Coronary artery (tissue), 2 donors: ENCODE data around the gene UGT1A10.
"Not testable (repeated sequence)": the region's sequence is repeated elsewhere in the genome, so short reads cannot be mapped to it uniquely, and the experiment has no call there.

Source experiments
- DNase-seq: peaks from one replicate; pipeline ENCODE4 v3.0.0-alpha.2; 2017; ENCODE audit warnings: low spot score
- H3K27ac ChIP-seq, 2 donors: fragments of 200-600 bp; sonication (generic); one replicate each; pipeline ENCODE4 v1.5.1; 2016 to 2019
- H3K4me3 ChIP-seq: fragments of 200-600 bp; sonication (generic); 2 replicates; pipeline ENCODE4 v1.5.1; 2016; ENCODE audit warnings: mild to moderate bottlenecking, moderate library complexity
- CTCF ChIP-seq: fragments of 200-600 bp; sonication (generic); IDR thresholded peaks from one replicate; pipeline ENCODE4 v1.5.1; 2019; ENCODE audit warnings: antibody characterized with exemption

Gene UGT1A10

DNA sequence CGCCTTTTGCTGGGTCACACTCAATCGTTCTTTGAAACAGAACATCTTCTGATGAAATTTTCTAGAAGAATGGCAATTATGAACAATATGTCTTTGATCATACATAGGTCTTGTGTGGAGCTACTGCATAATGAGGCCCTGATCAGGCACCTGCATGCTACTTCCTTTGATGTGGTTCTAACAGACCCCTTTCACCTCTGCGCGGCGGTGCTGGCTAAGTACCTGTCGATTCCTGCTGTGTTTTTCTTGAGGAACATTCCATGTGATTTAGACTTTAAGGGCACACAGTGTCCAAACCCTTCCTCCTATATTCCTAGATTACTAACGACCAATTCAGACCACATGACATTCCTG is 77.0 kb downstream of the UGT1A10 start:
- H3K4me3 ChIP-seq: no peak overlapping the region
- DNase-seq: no peak
- no peak overlapping the region for H3K27ac ChIP-seq
- TF ChIP-seq CTCF: no peak

GRCh38 chr2:233714121-233714520 is 77.9 kb downstream of the UGT1A10 start:
- DNase-seq: no peak
- Histone ChIP-seq H3K27ac (no peak overlapping the region), H3K4me3 (no peak overlapping the region)
- no peak for TF ChIP-seq CTCF

- no peak for DNase-seq
- Histone ChIP-seq H3K4me3 (no peak within 1 kb of the TSS), H3K27ac (no peak within 1 kb of the TSS)
- TF ChIP-seq CTCF: no peak
These were observed 82.3 kb downstream of the UGT1A10 start, which contains the start of gene UGT1A4 for GRCh38 chr2:233718552-233718951. Gene UGT1A4, plus strand, starts transcription at chr2:233718736. Its CDS starts 85 bp downstream, at chr2:233718821.

DNA sequence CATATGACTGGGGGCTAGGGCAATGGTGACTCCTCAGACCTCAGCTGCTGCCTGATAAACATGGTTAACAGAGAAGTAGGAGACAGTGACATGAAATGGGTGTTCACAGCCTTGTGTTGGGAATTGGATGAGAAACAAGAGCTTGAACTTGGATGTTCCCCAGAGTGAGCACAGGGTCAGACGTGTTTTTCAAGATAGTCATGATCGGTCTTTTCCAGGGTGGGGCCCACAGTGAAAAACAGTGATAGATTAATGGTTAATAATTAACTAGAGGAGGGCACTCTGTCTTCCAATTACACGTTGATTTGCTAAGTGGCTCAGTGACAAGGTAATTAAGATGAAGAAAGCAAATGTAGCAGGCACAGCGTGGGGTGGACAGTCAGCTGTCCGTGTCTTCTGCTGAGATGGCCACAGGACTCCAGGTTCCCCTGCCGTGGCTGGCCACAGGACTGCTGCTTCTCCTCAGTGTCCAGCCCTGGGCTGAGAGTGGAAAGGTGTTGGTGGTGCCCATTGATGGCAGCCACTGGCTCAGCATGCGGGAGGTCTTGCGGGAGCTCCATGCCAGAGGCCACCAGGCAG is 92.6 kb downstream of the UGT1A10 start, which contains the start of gene UGT1A3:
UGT1A3 (plus strand) TSS at position 320 of the 579 bp plus-strand sequence; CDS start at position 405, 85 bp downstream.
- Histone ChIP-seq H3K27ac (no peak within 1 kb of the TSS), H3K4me3 (no peak within 1 kb of the TSS)
- no peak for DNase-seq
- no peak for TF ChIP-seq CTCF

DNA sequence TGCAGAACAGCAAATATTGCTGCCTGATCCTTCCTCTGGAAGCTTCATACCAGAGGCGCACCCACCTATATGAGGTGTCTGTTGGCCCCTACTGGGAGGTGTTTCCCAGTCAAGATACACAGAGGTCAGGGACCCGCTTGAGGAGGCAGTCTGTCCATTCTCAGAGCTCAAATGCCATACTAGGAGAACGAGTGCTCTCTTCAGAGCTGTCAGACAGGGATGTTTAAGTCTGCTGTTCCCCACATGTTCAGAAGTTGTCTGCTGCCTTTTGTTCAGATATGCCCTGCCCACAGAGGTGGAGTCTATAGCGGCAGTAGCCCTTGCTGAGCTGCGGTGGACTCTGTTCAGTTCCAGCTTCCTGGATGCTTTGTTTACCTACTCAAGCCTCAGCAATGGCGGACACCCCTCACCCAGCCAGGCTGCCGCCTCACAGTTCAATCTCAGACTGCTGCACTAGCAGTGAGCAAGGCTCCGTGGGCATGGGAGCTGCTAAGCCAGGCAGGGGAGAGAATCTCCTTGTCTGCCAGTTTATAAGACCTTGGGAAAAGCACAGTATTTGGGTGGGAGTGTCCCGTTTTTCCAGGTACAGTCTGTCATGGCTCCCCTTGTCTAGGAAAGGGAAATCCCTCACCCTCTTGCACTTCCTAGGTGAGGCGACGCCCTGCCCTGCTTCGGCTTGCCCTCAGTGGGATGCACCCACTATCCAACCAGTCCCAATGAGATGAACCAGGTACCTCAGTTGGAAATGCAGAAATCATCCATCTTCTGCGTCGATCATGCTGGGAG is 100.8 kb downstream of the UGT1A10 start:
- not testable (repeated sequence) for H3K27ac ChIP-seq, DNase-seq, H3K4me3 ChIP-seq

GRCh38 chr2:233740870-233741269 is 104.6 kb downstream of the UGT1A10 start:
- H3K27ac ChIP-seq: no peak overlapping the region
- no peak for TF ChIP-seq CTCF
- no peak overlapping the region for H3K4me3 ChIP-seq
- no peak for DNase-seq

DNA sequence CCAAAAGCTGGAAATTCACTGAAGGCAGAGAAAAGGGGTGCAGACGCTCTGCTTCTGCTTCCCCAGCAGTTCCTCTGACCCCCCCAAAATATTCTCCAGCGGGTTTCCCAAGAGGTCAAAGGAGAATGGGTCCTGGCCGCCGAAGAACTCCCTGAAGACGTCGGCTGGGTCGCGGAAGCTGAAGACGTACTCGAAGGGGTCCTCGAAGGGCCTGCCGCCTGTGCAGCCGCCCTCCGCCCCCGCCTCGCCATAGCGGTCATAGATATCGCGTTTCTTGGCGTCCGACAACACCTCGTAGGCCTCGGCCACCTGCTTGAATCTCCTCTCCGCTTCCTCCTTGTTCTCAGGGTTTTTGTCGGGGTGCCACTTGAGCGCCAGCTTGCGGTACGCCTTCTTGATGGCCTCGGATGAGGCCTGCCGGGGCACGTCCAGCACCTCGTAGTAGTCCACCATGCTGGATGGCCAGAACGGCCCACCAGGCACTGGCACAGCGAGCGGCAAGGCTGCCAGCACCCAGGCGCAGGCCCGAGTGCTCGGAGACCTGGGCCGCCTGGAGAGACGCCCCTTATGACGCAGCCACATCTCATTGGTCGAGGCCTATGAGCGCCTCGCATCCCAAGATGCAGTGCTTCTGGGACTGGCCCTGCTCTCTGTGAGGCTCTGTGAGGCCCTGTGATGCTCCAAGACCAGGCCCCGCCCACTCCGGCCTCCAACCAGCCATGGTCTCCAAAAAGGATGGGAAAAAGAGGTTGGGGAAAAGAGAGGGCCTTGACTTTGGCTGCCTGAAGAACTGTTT is 107.4 kb downstream of the UGT1A10 start:
- H3K27ac ChIP-seq: no peak overlapping the region
- DNase-seq: no peak
- no peak for TF ChIP-seq CTCF
- H3K4me3 ChIP-seq: no peak overlapping the region
